Right atrium auricular region (tissue), 2 donors: ENCODE measurements around the gene KCTD21. TPM values are rescaled to one million over a fixed set of nuclear protein-coding genes. Genes with fewer than 3 reads are reported as not detected.

Source experiments
- DNase-seq: peaks from one replicate; pipeline ENCODE4 v3.0.0-alpha.2; 2019; ENCODE audit warnings: low spot score
- H3K27ac ChIP-seq, 2 donors: fragments of 200-600 bp; sonication (generic); 1 replicate in 1 of 2; 2 replicates in 1 of 2; pipeline ENCODE4 v1.5.1; 2016 to 2019
- H3K27me3 ChIP-seq, 2 donors: fragments of 200-600 bp; sonication (generic); one replicate each; pipeline versions ENCODE4 v1.5.1 to v1.6.0; 2017 to 2019
- H3K36me3 ChIP-seq: fragments of 200-600 bp; sonication (generic); one replicate; pipeline ENCODE4 v1.5.1; 2016
- H3K4me1 ChIP-seq, 2 donors: fragments of 200-600 bp; sonication (generic); one replicate each; pipeline versions ENCODE4 v1.5.1 to v1.6.0; 2017 to 2019
- H3K4me3 ChIP-seq, 2 donors: fragments of 200-600 bp; sonication (generic); 1 replicate in 1 of 2; 2 replicates in 1 of 2; pipeline ENCODE4 v1.5.1; 2017 to 2019; ENCODE audit warnings: mild to moderate bottlenecking in 1 of 2, moderate library complexity in 1 of 2
- H3K9me3 ChIP-seq, 2 donors: fragments of 200-600 bp; sonication (generic); one replicate each; pipeline ENCODE4 v1.5.1; 2019
- CTCF ChIP-seq, 2 donors: fragments of 200-600 bp; sonication (generic); IDR thresholded peaks; one replicate each; pipeline ENCODE4 v1.5.1; 2019; ENCODE audit warnings: antibody characterized with exemption in 2 of 2
- total RNA-seq, 2 donors: library from RNA; depleted of rRNA; stranded (reverse); fragments of >200 nt; gene quantifications; one replicate each; pipeline ENCODE4 v1.1.0, GENCODE V29; 2016

Gene KCTD21
- total RNA-seq, 2 donors from 2014 or later, result 9.8 to 12.9 TPM

DNA sequence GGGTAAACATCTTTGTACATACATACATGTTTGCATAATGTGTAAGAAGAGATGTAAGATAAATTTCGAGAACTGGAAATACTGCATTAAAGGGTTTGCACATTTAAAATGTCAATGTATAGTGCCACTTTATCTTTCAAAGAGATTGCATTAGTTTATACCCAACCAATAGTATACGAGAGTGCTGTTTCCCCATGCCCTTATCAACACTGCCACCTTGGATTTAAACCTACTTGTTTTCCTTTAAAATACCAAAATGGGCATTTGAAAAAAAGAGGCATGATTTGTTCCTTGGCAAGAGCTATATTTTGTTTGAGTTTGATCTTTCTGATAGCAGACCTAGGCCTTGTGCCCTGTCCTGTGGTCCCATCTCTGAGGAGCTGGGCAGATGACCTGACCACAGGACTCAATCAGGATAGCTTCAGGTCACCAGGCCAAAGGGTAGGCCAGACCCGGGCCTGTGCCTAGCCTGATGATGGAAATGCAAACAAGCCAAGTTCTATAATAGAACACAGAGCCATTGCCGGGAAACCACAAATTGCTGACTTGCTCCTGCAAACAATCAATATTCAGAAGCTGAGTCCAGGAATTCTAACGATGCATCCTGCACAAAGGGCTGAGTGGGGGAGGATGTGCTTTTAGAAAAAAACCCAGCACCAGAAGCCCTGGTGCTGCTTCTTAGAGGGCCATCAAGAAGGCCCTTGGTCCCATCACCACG, 32.1 kb downstream of the KCTD21 start:
- Histone ChIP-seq H3K4me1 (no peaks in the 10 kb centered on the region), H3K27me3 (no peaks in the 10 kb centered on the region), H3K27ac (no peak overlapping the region), H3K9me3 (no peaks in the 10 kb centered on the region), H3K4me3 (no peak overlapping the region), H3K36me3 (no peaks in the 10 kb centered on the region)
- DNase-seq, result no peak
- no peak for TF ChIP-seq CTCF (IDR thresholded peaks at IDR 0.05)

DNA sequence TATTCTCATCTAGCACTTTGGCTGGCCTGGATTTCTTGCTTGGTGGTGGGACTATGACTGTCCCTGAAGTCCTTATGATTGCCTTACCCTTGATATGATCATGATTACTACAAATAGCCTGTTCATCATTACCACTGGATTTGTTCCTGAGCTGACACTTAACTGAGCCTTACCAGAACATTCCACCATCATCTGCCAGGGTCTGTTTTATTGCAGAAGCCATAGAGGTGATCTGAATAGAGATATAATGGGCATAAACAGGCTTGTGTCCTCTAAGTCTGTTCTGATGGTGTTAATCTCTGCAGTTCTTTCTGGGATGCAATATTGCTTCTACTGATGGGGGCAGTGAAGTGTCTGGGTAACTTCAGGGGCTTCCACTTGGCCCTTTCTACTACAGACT, 36.6 kb downstream of the KCTD21 start:
- Histone ChIP-seq H3K36me3 (no peaks in the 10 kb centered on the region), H3K4me1 (peaks cover 0 to 4% of the 10 kb centered on the region in 2 donors), H3K9me3 (no peaks in the 10 kb centered on the region), H3K4me3 (no peak overlapping the region), H3K27me3 (no peaks in the 10 kb centered on the region), H3K27ac (no peak overlapping the region)
- no peak for DNase-seq
- TF ChIP-seq CTCF (IDR thresholded peaks at IDR 0.05), result no peak

- TF ChIP-seq CTCF (IDR thresholded peaks at IDR 0.05), result no peak
- peaks cover 0 to 4% of the 10 kb centered on the region in 2 donors for H3K4me1 ChIP-seq
- H3K4me3 ChIP-seq, result no peak overlapping the region
- H3K27ac ChIP-seq, result no peak overlapping the region
- DNase-seq, result no peak
- H3K9me3 ChIP-seq, result no peaks in the 10 kb centered on the region
- H3K27me3 ChIP-seq, result no peaks in the 10 kb centered on the region
- no peaks in the 10 kb centered on the region for H3K36me3 ChIP-seq
Measured at GRCh38 chr11:78150754-78151153, 37.7 kb downstream of the KCTD21 start.

- Histone ChIP-seq H3K4me1 (peaks cover 0 to 4% of the 10 kb centered on the region in 2 donors), H3K9me3 (no peaks in the 10 kb centered on the region), H3K27ac (no peak overlapping the region), H3K4me3 (no peak overlapping the region), H3K27me3 (no peaks in the 10 kb centered on the region), H3K36me3 (no peaks in the 10 kb centered on the region)
- TF ChIP-seq CTCF (IDR thresholded peaks at IDR 0.05), result no peak
- no peak for DNase-seq
Measured at GRCh38 chr11:78150346-78150745, 38.1 kb downstream of the KCTD21 start.

- H3K27me3 ChIP-seq, result no peaks in the 10 kb centered on the region
- TF ChIP-seq CTCF (IDR thresholded peaks at IDR 0.05), result peak in 1 of 2 donors; percentile 60
- H3K36me3 ChIP-seq, result no peaks in the 10 kb centered on the region
- H3K4me3 ChIP-seq, result no peak overlapping the region
- no peaks in the 10 kb centered on the region for H3K9me3 ChIP-seq
- no peak for DNase-seq
- H3K4me1 ChIP-seq, result peaks cover 0 to 4% of the 10 kb centered on the region in 2 donors
- H3K27ac ChIP-seq, result no peak overlapping the region
Measured at GRCh38 chr11:78149646-78150045, 38.8 kb downstream of the KCTD21 start.

DNA sequence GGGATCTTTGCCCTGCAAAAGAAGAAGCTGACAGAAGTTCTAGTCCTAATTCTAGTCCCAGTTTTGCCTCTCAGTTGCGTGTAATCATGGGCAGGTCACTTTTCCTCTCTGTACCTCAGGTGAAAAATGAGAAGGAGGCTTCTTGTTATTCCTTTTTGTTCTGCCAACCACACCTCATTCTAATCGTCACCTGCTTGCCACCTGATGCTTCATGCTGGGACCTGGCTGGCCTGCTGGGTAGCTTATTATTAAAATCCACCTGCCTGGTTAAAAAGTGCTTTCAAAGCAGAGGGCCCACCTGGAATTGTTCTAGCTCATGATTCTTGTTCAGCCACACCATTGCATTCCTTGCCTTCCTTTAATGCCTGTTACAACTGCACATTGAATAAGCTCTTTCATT, 40.6 kb downstream of the KCTD21 start:
- H3K27ac ChIP-seq, result no peak overlapping the region
- no peak for TF ChIP-seq CTCF (IDR thresholded peaks at IDR 0.05)
- no peaks in the 10 kb centered on the region for H3K36me3 ChIP-seq
- peaks cover 0 to 4% of the 10 kb centered on the region in 2 donors for H3K4me1 ChIP-seq
- H3K9me3 ChIP-seq, result no peaks in the 10 kb centered on the region
- no peaks in the 10 kb centered on the region for H3K27me3 ChIP-seq
- DNase-seq, result no peak
- no peak overlapping the region for H3K4me3 ChIP-seq
